GM12878 (cell line): Measurements from ENCODE around the gene CTNNA3. TPM values are rescaled to one million over a fixed set of nuclear protein-coding genes. Genes with fewer than 3 reads are reported as not detected.

Experiments
- ATAC-seq: fragments of 200-7000 bp; cut with Tn5 transposase; 3 replicates; pipeline ENCODE4 v1.9.1; 2020; ENCODE audit warnings: mild to moderate bottlenecking, moderate library complexity
- BruUV-seq: library from RNA; stranded (reverse); fragments of 400-500 nt; replicated peaks from 2 replicates; lab custom pipeline; 2021; lab: Mats Ljungman, UMichigan
- CTCF ChIA-PET: fragments of 300-600 bp; sonication (Branson Sonifier 250); formaldehyde crosslinking; extraction: SDS; loops from one replicate; lab custom pipeline; 2021; ENCODE audit warnings: inconsistent platforms; lab: Yijun Ruan, JAX
- POLR2A ChIA-PET: fragments of 350-600 bp; formaldehyde crosslinking; extraction: SDS; loops from one replicate; lab custom pipeline; 2021; ENCODE audit warnings: inconsistent platforms; lab: Charles Lee
- RAD21 ChIA-PET: fragments of 300-600 bp; sonication (Branson Sonifier 250); formaldehyde crosslinking; loops from one replicate; lab custom pipeline; 2023; ENCODE audit warnings: antibody characterized with exemption; ENCODE audit not compliant: unreplicated experiment; lab: Charles Lee
- SMC1A ChIA-PET: fragments of 300-600 bp; sonication (Branson Sonifier 250); formaldehyde crosslinking; loops from one replicate; lab custom pipeline; 2023; ENCODE audit not compliant: unreplicated experiment, uncharacterized antibody; lab: Charles Lee
- DNase-seq: peaks from one replicate; pipeline ENCODE4 v3.0.0-alpha.2; 2011; ENCODE audit warnings: low read depth, low spot score
- FAIRE-seq: peaks from 3 replicates; lab custom pipeline; 2011; peaks lifted over from hg19 to GRCh38; lab: Jason Lieb, UNC
- H2AFZ ChIP-seq: 2 replicates; pipeline ENCODE4 v1.6.0; 2011; ENCODE audit warnings: low read depth, low read length, control low read depth; ENCODE audit not compliant: control insufficient read depth
- H3K27ac ChIP-seq: 2 replicates; pipeline ENCODE4 v1.5.1; 2011; ENCODE audit warnings: control low read depth; ENCODE audit not compliant: control insufficient read depth, insufficient read depth
- H3K27me3 ChIP-seq, 2 experiments: replicated peaks in 1 of 2; 2 replicates each; pipeline versions ENCODE4 v1.6.0 to v1.6.1; 2011; ENCODE audit warnings: low read length in 1 of 2; ENCODE audit not compliant: control insufficient read depth in 2 of 2, insufficient read depth in 2 of 2
- H3K36me3 ChIP-seq, 2 experiments: 2 replicates each; pipeline ENCODE4 v1.5.1; 2011; ENCODE audit warnings: low read length in 1 of 2; ENCODE audit not compliant: control insufficient read depth in 2 of 2, insufficient read depth in 2 of 2
- H3K4me1 ChIP-seq: 2 replicates; pipeline ENCODE4 v1.6.1; 2011; ENCODE audit warnings: mild to moderate bottlenecking, low read length, moderate library complexity, mixed read lengths; ENCODE audit not compliant: control insufficient read depth, insufficient read depth
- H3K4me2 ChIP-seq: 2 replicates; pipeline ENCODE4 v1.6.0; 2011; ENCODE audit warnings: control low read depth; ENCODE audit not compliant: control insufficient read depth, insufficient read depth
- H3K4me3 ChIP-seq: fragments of 200-600 bp; sonication (generic); 2 replicates; pipeline ENCODE4 v1.5.1; 2016
- H3K79me2 ChIP-seq: 2 replicates; pipeline ENCODE4 v1.6.0; 2011; ENCODE audit warnings: low read length; ENCODE audit not compliant: control insufficient read depth, insufficient read depth
- H3K9ac ChIP-seq: 2 replicates; pipeline ENCODE4 v1.8.0; 2011; ENCODE audit warnings: low read length, control low read depth, mixed read lengths; ENCODE audit not compliant: control insufficient read depth, insufficient read depth
- H3K9me3 ChIP-seq: replicated peaks from 3 replicates; pipeline ENCODE4 v1.5.1; 2011; ENCODE audit warnings: mild to moderate bottlenecking, low read length; ENCODE audit not compliant: control insufficient read depth, insufficient read depth
- H4K20me1 ChIP-seq: 2 replicates; pipeline ENCODE4 v1.6.0; 2011; ENCODE audit not compliant: control insufficient read depth, insufficient read depth
- CHD1 ChIP-seq: IDR thresholded peaks from 2 replicates; pipeline ENCODE4 v1.6.1; 2012; ENCODE audit warnings: low read depth, low read length, improper control_type of control experiment
- DPF2 ChIP-seq: fragments of 450-650 bp; IDR thresholded peaks from 2 replicates; pipeline ENCODE4 v1.6.1; 2017; ENCODE audit warnings: mild to moderate bottlenecking
- NFIC ChIP-seq: IDR thresholded peaks from 2 replicates; pipeline ENCODE4 v1.6.1; 2012; ENCODE audit warnings: low read depth, mild to moderate bottlenecking, inconsistent platforms, low read length, moderate library complexity
- SMC3 ChIP-seq: IDR thresholded peaks from 2 replicates; pipeline ENCODE4 v1.6.1; 2011; ENCODE audit warnings: low read length, improper control_type of control experiment, borderline replicate concordance
- SPI1 ChIP-seq: IDR thresholded peaks from 2 replicates; pipeline ENCODE4 v1.6.1; 2011; ENCODE audit warnings: low read depth, mild to moderate bottlenecking, low read length, moderate library complexity, borderline replicate concordance; ENCODE audit not compliant: insufficient read depth
- WRNIP1 ChIP-seq: IDR thresholded peaks from 2 replicates; pipeline ENCODE4 v1.6.1; 2011; ENCODE audit warnings: low read depth, low read length, improper control_type of control experiment, borderline replicate concordance
- WGBS: methylation state at CpG from one replicate; pipeline ENCODE4 v1.1.6; 2016; ENCODE audit warnings: low lambda C conversion rate; ENCODE audit not compliant: insufficient replicate concordance, insufficient coverage; ENCODE audit errors: missing lambda C conversion rate; 5-methylcytosine and 5-hydroxymethylcytosine counted together
- in situ Hi-C: fragments of 300-500 bp; cut with MboI; formaldehyde crosslinking; loops from 9 replicates; pipeline ENCODE4 v1.14.3; 2018; ENCODE audit warnings: mixed read lengths
- intact Hi-C: fragments of 100-400 bp; cut with micrococcal nuclease; formaldehyde crosslinking; loops from one replicate; pipeline ENCODE4 v1.14.2; 2022; ENCODE audit not compliant: unreplicated experiment
- polyA plus RNA-seq, 11 experiments: library from polyadenylated mRNA; depleted of rRNA in 4 of 11; unstranded in 6 of 11; stranded (reverse) in 5 of 11; fragments of >200 nt; fragmentation: Nextera tagmentation in 4 of 11; fragmentation: Illumina TruSeq in 1 of 11; extraction: Ambion mirVana in 4 of 11; extraction: Trizol in 1 of 11; gene quantifications; 1 replicate in 1 of 11; 2 replicates in 10 of 11; pipeline versions ENCODE4 v1.2.1 to v1.2.3, GENCODE V29; 2011 to 2016; ENCODE audit warnings: inconsistent platforms in 2 of 11, missing spikeins in 2 of 11, low read depth in 1 of 11
- total RNA-seq, 4 experiments: library from RNA; depleted of rRNA in 3 of 4; stranded (reverse); fragments of >200 nt in 3 of 4; fragmentation: Illumina TruSeq in 1 of 4; extraction: Trizol in 1 of 4; gene quantifications; 2 replicates each; pipeline versions ENCODE4 v1.2.1 to v1.2.3, GENCODE V29; 2013 to 2021

Gene CTNNA3
- total and polyA plus RNA-seq, 10 of the 15 experiments (the other 5 are each of a cell fraction or from before 2014, with no cell fraction given), result under 0.01 to 4.5 (median 0.22) TPM; not detected in 2

GRCh38 chr10:67473850-67474633 is 222.0 kb downstream of the CTNNA3 start:
- intact Hi-C loops (no loop called here), in situ Hi-C loops (no loop called here)
- RAD21 ChIA-PET, result no interaction called here
- H2AFZ ChIP-seq, result no peak overlapping the region
- ATAC-seq (no peak), DNase-seq (no peak), FAIRE-seq (no peak)
- TF ChIP-seq SMC3 (no peak), CHD1 (no peak), DPF2 (no peak), NFIC (no peak)
- H3K4me1 ChIP-seq, result no peaks in the 10 kb centered on the region
- H3K36me3 ChIP-seq, result no peaks in the 10 kb centered on the region
- H3K4me2 ChIP-seq, result no peak overlapping the region
- 12% methylated on average over 3 of the region's 3 CpGs for WGBS
- H3K9ac ChIP-seq, result no peak overlapping the region
- SMC1A ChIA-PET, result interaction anchor here (0.6 to 1.3 kb wide), 5 partner anchors 9 to 58 kb away, joined by 3 read pairs; no protein-coding TSS in a partner anchor
- no peaks in the 10 kb centered on the region for H3K27me3 ChIP-seq
- CTCF ChIA-PET, result interaction anchor here (0.8 to 1.1 kb wide), 3 partner anchors 12 to 306 kb away, joined by 3 read pairs; no protein-coding TSS in a partner anchor
- no peaks in the 10 kb centered on the region for H4K20me1 ChIP-seq
- no TSS peak for BruUV-seq
- H3K27ac ChIP-seq, result no peak overlapping the region
- H3K4me3 ChIP-seq, result no peak overlapping the region
- H3K79me2 ChIP-seq, result no peaks in the 10 kb centered on the region
- POLR2A ChIA-PET, result no interaction called here
- H3K9me3 ChIP-seq, result no peaks in the 10 kb centered on the region

- in situ Hi-C loops, result no loop called here
- peak; percentile 90 for ATAC-seq
- H2AFZ ChIP-seq, result no peak overlapping the region
- no peaks in the 10 kb centered on the region for H4K20me1 ChIP-seq
- CTCF ChIA-PET, result no interaction called here
- H3K79me2 ChIP-seq, result no peaks in the 10 kb centered on the region
- no peak for DNase-seq
- RAD21 ChIA-PET, result interaction anchor here (0.9 to 1.4 kb wide), 2 partner anchors 15 to 16 kb away, joined by 3 to 5 read pairs; no protein-coding TSS in a partner anchor
- no peak overlapping the region for H3K4me3 ChIP-seq
- H3K36me3 ChIP-seq, result no peaks in the 10 kb centered on the region
- no peaks in the 10 kb centered on the region for H3K4me1 ChIP-seq
- intact Hi-C loops, result no loop called here
- no peak overlapping the region for H3K27ac ChIP-seq
- 23% methylated on average over 3 of the region's 3 CpGs for WGBS
- POLR2A ChIA-PET, result interaction anchor here (0.6 kb wide), 1 partner anchor 18 kb away, joined by 4 read pairs; no protein-coding TSS in a partner anchor
- H3K9me3 ChIP-seq, result no peaks in the 10 kb centered on the region
- H3K27me3 ChIP-seq, result no peaks in the 10 kb centered on the region
- TF ChIP-seq SPI1 (peak; percentile 63), WRNIP1 (no peak)
- no peak for FAIRE-seq
- H3K4me2 ChIP-seq, result no peak overlapping the region
- no TSS peak for BruUV-seq
- SMC1A ChIA-PET, result interaction anchor here (0.9 to 1.6 kb wide), 5 partner anchors 9 to 69 kb away, joined by 3 to 8 read pairs (median 3); no protein-coding TSS in a partner anchor
- H3K9ac ChIP-seq, result no peak overlapping the region
These were observed 225.0 kb downstream of the CTNNA3 start for GRCh38 chr10:67471022-67471421.
